H1 (cell line): ENCODE data around the gene IFNL3. TPM values are rescaled to one million over a fixed set of nuclear protein-coding genes. Genes with fewer than 3 reads are reported as not detected.

ENCODE experiments used
- CTCF ChIA-PET: fragments of 300-600 bp; sonication (Branson Sonifier 250); formaldehyde crosslinking; loops from one replicate; lab custom pipeline; 2021; ENCODE audit not compliant: partially characterized antibody; lab: Charles Lee
- POLR2A ChIA-PET: fragments of 300-600 bp; sonication (Branson Sonifier 250); formaldehyde crosslinking; loops from one replicate; lab custom pipeline; 2021; ENCODE audit warnings: inconsistent platforms; ENCODE audit not compliant: partially characterized antibody; lab: Charles Lee
- DNase-seq, 2 experiments: peaks; one replicate each; pipeline versions ENCODE4 v3.0.0 to v3.0.0-alpha.2; 2010 to 2022; ENCODE audit warnings: low spot score in 2 of 2, low read depth in 1 of 2, mixed read lengths in 1 of 2
- FAIRE-seq: peaks from 2 replicates; lab custom pipeline; 2011; peaks lifted over from hg19 to GRCh38; lab: Jason Lieb, UNC
- H2AFZ ChIP-seq: 2 replicates; pipeline ENCODE4 v1.8.1; 2012; ENCODE audit warnings: low read length, inconsistent platforms
- H2AK5ac ChIP-seq: 2 replicates; pipeline ENCODE4 v1.6.1; 2013; ENCODE audit warnings: low read depth, low read length
- H2BK120ac ChIP-seq: replicated peaks from 2 replicates; pipeline ENCODE3; 2013; ENCODE audit warnings: low read depth, low read length, inconsistent platforms
- H2BK12ac ChIP-seq: 2 replicates; pipeline ENCODE4 v1.6.1; 2013; ENCODE audit warnings: low read depth, low read length
- H2BK15ac ChIP-seq: 2 replicates; pipeline ENCODE4 v1.6.1; 2013; ENCODE audit warnings: low read length
- H2BK20ac ChIP-seq: 2 replicates; pipeline ENCODE4 v1.6.1; 2013; ENCODE audit warnings: low read length
- H2BK5ac ChIP-seq: 2 replicates; pipeline ENCODE4 v1.6.1; 2013; ENCODE audit warnings: low read depth, low read length
- H3K14ac ChIP-seq: 2 replicates; pipeline ENCODE4 v1.6.1; 2013; ENCODE audit warnings: inconsistent platforms; ENCODE audit not compliant: insufficient read length
- H3K18ac ChIP-seq: 2 replicates; pipeline ENCODE4 v1.6.1; 2013; ENCODE audit warnings: low read length; ENCODE audit errors: extremely low read depth
- H3K23ac ChIP-seq: 2 replicates; pipeline ENCODE4 v1.6.1; 2013; ENCODE audit warnings: inconsistent platforms; ENCODE audit not compliant: insufficient read length
- H3K23me2 ChIP-seq: 2 replicates; pipeline ENCODE4 v1.6.1; 2013; ENCODE audit warnings: low read depth, low read length
- H3K27ac ChIP-seq: 2 replicates; pipeline ENCODE4 v1.6.1; 2011; ENCODE audit warnings: low read depth, low read length, inconsistent platforms
- H3K27me3 ChIP-seq, 4 experiments: replicated peaks in 1 of 4; 1 replicate in 1 of 4; 2 replicates in 3 of 4; pipeline versions ENCODE4 v1.6.1 to v1.8.1; 2011 to 2013; ENCODE audit warnings: low read length in 3 of 4, mild to moderate bottlenecking in 3 of 4, inconsistent platforms in 2 of 4, mixed read lengths in 2 of 4, moderate library complexity in 1 of 4; ENCODE audit not compliant: control insufficient read depth in 3 of 4, insufficient read depth in 3 of 4; ENCODE audit errors: extremely low read depth in 1 of 4
- H3K36me3 ChIP-seq, 4 experiments: 2 replicates each; pipeline versions ENCODE4 v1.6.1 to v1.8.1; 2011 to 2013; ENCODE audit warnings: mild to moderate bottlenecking in 4 of 4, low read length in 3 of 4, moderate library complexity in 2 of 4, control low read depth in 1 of 4, inconsistent platforms in 1 of 4; ENCODE audit not compliant: insufficient read depth in 4 of 4, control insufficient read depth in 2 of 4
- H3K4ac ChIP-seq: replicated peaks from 2 replicates; pipeline ENCODE3; 2013; ENCODE audit warnings: low read length, low read depth, mixed read lengths, inconsistent platforms; ENCODE audit not compliant: insufficient read length
- H3K4me1 ChIP-seq, 4 experiments: replicated peaks in 1 of 4; 1 replicate in 1 of 4; 2 replicates in 3 of 4; pipeline versions ENCODE4 v1.6.1 to v1.8.1; 2011 to 2013; ENCODE audit warnings: low read length in 3 of 4, inconsistent platforms in 2 of 4, mixed read lengths in 1 of 4; ENCODE audit not compliant: insufficient read depth in 4 of 4, control insufficient read depth in 3 of 4
- H3K4me2 ChIP-seq, 2 experiments: 2 replicates each; pipeline versions ENCODE4 v1.6.1 to v1.8.1; 2011 to 2013; ENCODE audit warnings: low read depth in 2 of 2, low read length in 2 of 2, control low read depth in 1 of 2, inconsistent platforms in 1 of 2, mild to moderate bottlenecking in 1 of 2; ENCODE audit not compliant: insufficient read depth in 1 of 2
- H3K4me3 ChIP-seq, 4 experiments: fragments of 200-600, 300-600 bp in 1 of 4; sonication (generic), shearing (Covaris generic), sonication (Bioruptor Twin) in 1 of 4; 2 replicates each; pipeline versions ENCODE4 v1.5.1 to v1.8.1; 2011 to 2016; ENCODE audit warnings: low read length in 4 of 4, low read depth in 3 of 4, control low read depth in 2 of 4, inconsistent platforms in 2 of 4, mild to moderate bottlenecking in 2 of 4, mixed read lengths in 1 of 4, moderate library complexity in 1 of 4; ENCODE audit not compliant: insufficient read depth in 2 of 4; ENCODE audit errors: extremely low read depth in 1 of 4
- H3K56ac ChIP-seq: replicated peaks from 2 replicates; pipeline ENCODE3; 2013; ENCODE audit warnings: low read depth, mild to moderate bottlenecking, mixed read lengths, low read length, inconsistent platforms; ENCODE audit not compliant: insufficient read length
- H3K79me1 ChIP-seq: 2 replicates; pipeline ENCODE4 v1.6.1; 2013; ENCODE audit warnings: low read depth, low read length, control low read depth
- H3K79me2 ChIP-seq, 2 experiments: 2 replicates each; pipeline versions ENCODE4 v1.6.1 to v1.8.1; 2012 to 2013; ENCODE audit warnings: low read length in 2 of 2, mild to moderate bottlenecking in 2 of 2, inconsistent platforms in 1 of 2; ENCODE audit not compliant: insufficient read depth in 2 of 2, control insufficient read depth in 1 of 2
- H3K9ac ChIP-seq, 4 experiments: replicated peaks in 1 of 4; 1 replicate in 1 of 4; 2 replicates in 3 of 4; pipeline versions ENCODE4 v1.6.1 to v1.8.1; 2011 to 2013; ENCODE audit warnings: low read depth in 3 of 4, low read length in 3 of 4, control low read depth in 2 of 4, mild to moderate bottlenecking in 2 of 4, moderate library complexity in 2 of 4, inconsistent platforms in 1 of 4; ENCODE audit errors: extremely low read depth in 1 of 4
- H3K9me3 ChIP-seq, 2 experiments: 2 replicates each; pipeline versions ENCODE4 v1.6.1 to v1.8.1; 2012 to 2013; ENCODE audit warnings: mild to moderate bottlenecking in 2 of 2, moderate library complexity in 2 of 2, control low read depth in 1 of 2, inconsistent platforms in 1 of 2, low read depth in 1 of 2, low read length in 1 of 2, mixed read lengths in 1 of 2; ENCODE audit not compliant: insufficient read depth in 2 of 2
- H4K20me1 ChIP-seq, 2 experiments: replicated peaks in 1 of 2; 2 replicates each; pipeline versions ENCODE3 to v1.8.1; 2011 to 2013; ENCODE audit warnings: inconsistent platforms in 2 of 2, low read length in 2 of 2, mild to moderate bottlenecking in 1 of 2; ENCODE audit not compliant: insufficient read depth in 2 of 2, control insufficient read depth in 1 of 2
- H4K5ac ChIP-seq: 2 replicates; pipeline ENCODE4 v1.6.1; 2013; ENCODE audit warnings: low read length, low read depth, mixed read lengths, inconsistent platforms; ENCODE audit not compliant: insufficient read length
- H4K8ac ChIP-seq: 2 replicates; pipeline ENCODE4 v1.8.0; 2013; ENCODE audit warnings: mild to moderate bottlenecking, moderate library complexity, low read length, inconsistent platforms; ENCODE audit not compliant: insufficient read depth; ENCODE audit errors: extremely low read depth
- H4K91ac ChIP-seq: replicated peaks from 2 replicates; pipeline ENCODE3; 2013; ENCODE audit warnings: low read length, mixed read lengths, inconsistent platforms; ENCODE audit not compliant: insufficient read length
- CBX8 ChIP-seq: fragments of 300-800, 300-1000 bp; sonication (generic); IDR thresholded peaks from 2 replicates; pipeline ENCODE4 v1.7.1; 2016; ENCODE audit warnings: low read depth, low read length, borderline replicate concordance
- CTBP2 ChIP-seq: IDR thresholded peaks from 2 replicates; pipeline ENCODE4 v1.7.0; 2011; ENCODE audit warnings: borderline replicate concordance, mild to moderate bottlenecking, moderate library complexity, mixed read lengths, low read length; ENCODE audit not compliant: insufficient read depth, insufficient read length
- GABPA ChIP-seq: IDR thresholded peaks from 2 replicates; pipeline ENCODE4 v1.6.1; 2011; ENCODE audit warnings: mild to moderate bottlenecking, low read length, moderate library complexity, borderline replicate concordance; ENCODE audit not compliant: insufficient read depth
- MAX ChIP-seq: IDR thresholded peaks from 2 replicates; pipeline ENCODE4 v1.6.1; 2012; ENCODE audit warnings: inconsistent platforms
- SP4 ChIP-seq: IDR thresholded peaks from 2 replicates; pipeline ENCODE4 v1.6.1; 2012; ENCODE audit warnings: low read length, inconsistent platforms
- TAF1 ChIP-seq: IDR thresholded peaks from 2 replicates; pipeline ENCODE4 v1.6.1; 2011; ENCODE audit warnings: mild to moderate bottlenecking, low read depth, low read length
- TAF7 ChIP-seq: optimal IDR thresholded peaks from 2 replicates; pipeline ENCODE3; 2011; ENCODE audit warnings: low read depth, mild to moderate bottlenecking, inconsistent platforms, low read length, moderate library complexity, borderline replicate concordance
- YY1 ChIP-seq: IDR thresholded peaks from 2 replicates; pipeline ENCODE4 v1.6.1; 2011; ENCODE audit warnings: low read depth, mild to moderate bottlenecking, low read length
- WGBS, 2 experiments: shearing (Covaris generic) in 1 of 2; methylation state at CpG; one replicate each; pipeline versions ENCODE4 v1.1.6 to v1.1.7; 2013 to 2015; ENCODE audit warnings: low lambda C conversion rate in 2 of 2, mixed read lengths in 2 of 2, inconsistent platforms in 1 of 2, low coverage in 1 of 2, missing lambda C conversion rate in 1 of 2; ENCODE audit not compliant: insufficient replicate concordance in 2 of 2, insufficient coverage in 1 of 2, insufficient read length in 1 of 2; ENCODE audit errors: extremely low coverage in 1 of 2, missing lambda C conversion rate in 1 of 2; 5-methylcytosine and 5-hydroxymethylcytosine counted together
- polyA plus RNA-seq, 7 experiments: library from polyadenylated mRNA; depleted of rRNA in 3 of 7; stranded (reverse) in 5 of 7; unstranded in 2 of 7; fragments of >200 nt in 5 of 7; fragments of 200-250 nt in 2 of 7; gene quantifications; 1 replicate in 5 of 7; 2 replicates in 1 of 7; 4 replicates in 1 of 7; pipeline versions ENCODE4 v1.2.1 to v1.2.3, GENCODE V29; 2011 to 2013; ENCODE audit warnings: missing spikeins in 2 of 7, mixed read lengths in 2 of 7
- total RNA-seq: library from RNA; stranded (reverse); fragmentation: NEBNext Ultra II Directional; extraction: Animal tissue kit (Norgen Biotek cat#: 25700); gene quantifications from 2 replicates; pipeline ENCODE4 v1.2.1, GENCODE V29; 2021

Gene IFNL3
- total and polyA plus RNA-seq, 2 of the 8 experiments (the other 6 are each of a cell fraction or from before 2014, with no cell fraction given): 0.11 TPM; not detected in 1

GRCh38 chr19:39200066-39200802, 44.6 kb downstream of the IFNL3 start:
- Histone ChIP-seq H2AFZ (no peak overlapping the region), H3K14ac (no peak overlapping the region), H3K23ac (no peak overlapping the region), H4K5ac (no peak overlapping the region), H2AK5ac (no peak overlapping the region), H3K4ac (no peak overlapping the region), H3K9ac (no peak overlapping the region), H4K91ac (no peak overlapping the region), H3K23me2 (peaks cover 8% of the 10 kb centered on the region; the same call in 1 of the 2 replicates), H3K4me3 (no peak overlapping the region), H2BK15ac (no peak overlapping the region), H2BK120ac (no peak overlapping the region), H3K36me3 (no peaks in the 10 kb centered on the region), H3K18ac (no peak overlapping the region), H3K79me1 (no peaks in the 10 kb centered on the region), H2BK5ac (no peak overlapping the region), H4K20me1 (peaks cover 0 to under 1% of the 10 kb centered on the region in 2 experiments), H3K4me2 (no peak overlapping the region), H2BK12ac (no peak overlapping the region), H3K9me3 (no peaks in the 10 kb centered on the region), H3K27me3 (peaks cover 15 to 42% (median 36%) of the 10 kb centered on the region in 4 experiments), H3K56ac (no peak overlapping the region), H4K8ac (no peak overlapping the region), H3K27ac (no peak overlapping the region), H3K4me1 (peaks cover 0 to 10% (median 7%) of the 10 kb centered on the region in 4 experiments; a peak in 5 of 7 replicates), H2BK20ac (no peak overlapping the region), H3K79me2 (no peaks in the 10 kb centered on the region)
- no peak for FAIRE-seq
- TF ChIP-seq SP4: no peak
- TF ChIP-seq TAF1: no peak
- TF ChIP-seq CTBP2: no peak
- no peak for TF ChIP-seq TAF7
- TF ChIP-seq CBX8: no peak
- no peak for TF ChIP-seq YY1
- no peak for TF ChIP-seq GABPA
- no peak for TF ChIP-seq MAX
- WGBS, 2 experiments: 94% methylated on average over 30 of the region's 32 CpGs; no CpG with 5 or more reads in 1 of the 2 experiments
- CTCF ChIA-PET: interaction anchor here (1.1 to 7.1 kb wide), 6 partner anchors 13 to 90 kb away, joined by 3 to 53 read pairs (median 13); no protein-coding TSS in a partner anchor
- DNase-seq: no peak
- POLR2A ChIA-PET: no interaction called here
